HCT116 (cell line): ENCODE data around the gene UQCC2. TPM values are rescaled to one million over a fixed set of nuclear protein-coding genes. Genes with fewer than 3 reads are reported as not detected.
A peak's percentile ranks its signal among the peaks of the same experiment; 100 is the strongest.

ENCODE experiments used
- ATAC-seq: fragments of 200-7000 bp; cut with Tn5 transposase; 2 replicates; pipeline ENCODE4 v1.9.1; 2020; ENCODE audit warnings: mild to moderate bottlenecking, moderate library complexity
- BruUV-seq: library from RNA; stranded (reverse); fragments of 400-500 nt; replicated peaks from 2 replicates; lab custom pipeline; 2021; lab: Mats Ljungman, UMichigan
- CTCF ChIA-PET: fragments of 300-600 bp; sonication (Branson Sonifier 250); formaldehyde crosslinking; loops from one replicate; lab custom pipeline; 2021; ENCODE audit warnings: antibody characterized with exemption; lab: Charles Lee
- POLR2A ChIA-PET: fragments of 300-600, 350-600 bp; sonication (Branson Sonifier 250); formaldehyde crosslinking; loops from one replicate; lab custom pipeline; 2021; ENCODE audit warnings: antibody characterized with exemption; lab: Charles Lee
- RAD21 ChIA-PET, 2 experiments: fragments of 300-600 bp; sonication (Branson Sonifier 250); formaldehyde crosslinking; loops; one replicate each; lab custom pipeline; 2023; ENCODE audit warnings: low total read pairs in 2 of 2; ENCODE audit not compliant: uncharacterized antibody in 2 of 2, unreplicated experiment in 2 of 2, low non-redundant PET in 1 of 2; lab: Charles Lee
- DNase-seq: peaks from one replicate; pipeline ENCODE4 v3.0.0-alpha.2; 2010; ENCODE audit warnings: low read depth, low spot score
- H2AFZ ChIP-seq: fragments of 200-600 bp; shearing (Covaris generic), sonication (generic); 2 replicates; pipeline ENCODE4 v1.6.1; 2017; ENCODE audit warnings: low read depth, mixed run types, mixed read lengths, antibody characterized with exemption, low read length; ENCODE audit not compliant: poor library complexity, severe bottlenecking
- H3K27ac ChIP-seq: 2 replicates; pipeline ENCODE4 v1.5.1; 2012; ENCODE audit warnings: low read depth, low read length
- H3K27me3 ChIP-seq: fragments of 200-600 bp; sonication (generic); 2 replicates; pipeline ENCODE4 v1.6.1; 2016; ENCODE audit warnings: mixed run types, low read length, mixed read lengths; ENCODE audit not compliant: insufficient read depth
- H3K36me3 ChIP-seq, 2 experiments: fragments of 200-500 bp in 1 of 2; fragments of 200-600 bp in 1 of 2; sonication (Bioruptor generic) in 1 of 2; sonication (generic) in 1 of 2; 2 replicates each; pipeline versions ENCODE4 v1.5.1 to v1.6.1; 2014 to 2016; ENCODE audit warnings: low read length in 2 of 2, inconsistent platforms in 1 of 2, mixed read lengths in 1 of 2, mixed run types in 1 of 2; ENCODE audit not compliant: insufficient read depth in 2 of 2, control insufficient read depth in 1 of 2
- H3K4me1 ChIP-seq, 2 experiments: fragments of 200-600 bp in 1 of 2; sonication (generic) in 1 of 2; 2 replicates each; pipeline versions ENCODE4 v1.5.1 to v1.6.1; 2012 to 2017; ENCODE audit warnings: low read length in 2 of 2, inconsistent platforms in 1 of 2, mild to moderate bottlenecking in 1 of 2, mixed read lengths in 1 of 2, mixed run types in 1 of 2, moderate library complexity in 1 of 2; ENCODE audit not compliant: insufficient read depth in 2 of 2, control insufficient read depth in 1 of 2
- H3K4me2 ChIP-seq: fragments of 200-600 bp; sonication (generic); 2 replicates; pipeline ENCODE4 v1.6.1; 2017; ENCODE audit warnings: mixed run types, low read length, mixed read lengths
- H3K4me3 ChIP-seq, 2 experiments: fragments of 200-600 bp in 1 of 2; sonication (generic) in 1 of 2; replicated peaks in 1 of 2; 2 replicates each; pipeline ENCODE4 v1.5.1; 2011 to 2016; ENCODE audit warnings: low read length in 2 of 2, control low read depth in 1 of 2, low read depth in 1 of 2, mild to moderate bottlenecking in 1 of 2, mixed read lengths in 1 of 2, mixed run types in 1 of 2
- H3K79me2 ChIP-seq: fragments of 200-600 bp; sonication (generic); 2 replicates; pipeline ENCODE4 v1.6.1; 2017; ENCODE audit warnings: mild to moderate bottlenecking, mixed run types, low read length, moderate library complexity, mixed read lengths; ENCODE audit not compliant: insufficient read depth
- H3K9ac ChIP-seq: fragments of 200-600 bp; sonication (generic); 2 replicates; pipeline ENCODE4 v1.6.1; 2016; ENCODE audit warnings: low read length, mixed read lengths
- H3K9me2 ChIP-seq: fragments of 200-600 bp; sonication (generic), shearing (Covaris generic); 2 replicates; pipeline ENCODE4 v1.6.1; 2017; ENCODE audit warnings: mixed run types, mild to moderate bottlenecking, moderate library complexity; ENCODE audit not compliant: insufficient read depth
- H3K9me3 ChIP-seq, 2 experiments: fragments of 200-500 bp in 1 of 2; fragments of 200-600 bp in 1 of 2; sonication (Bioruptor generic) in 1 of 2; sonication (generic) in 1 of 2; 2 replicates each; pipeline ENCODE4 v1.6.1; 2014 to 2017; ENCODE audit warnings: low read length in 2 of 2, mixed read lengths in 2 of 2, inconsistent platforms in 1 of 2, low read depth in 1 of 2, mild to moderate bottlenecking in 1 of 2, mixed run types in 1 of 2, moderate library complexity in 1 of 2; ENCODE audit not compliant: control insufficient read depth in 1 of 2, insufficient read depth in 1 of 2
- H4K20me1 ChIP-seq: fragments of 200-600 bp; sonication (generic), shearing (Covaris generic); 2 replicates; pipeline ENCODE4 v1.6.1; 2017; ENCODE audit warnings: mixed run types, mild to moderate bottlenecking, moderate library complexity; ENCODE audit not compliant: insufficient read depth
- ATF3 ChIP-seq: IDR thresholded peaks from 2 replicates; pipeline ENCODE4 v1.6.1; 2012
- CBX3 ChIP-seq: IDR thresholded peaks from 2 replicates; pipeline ENCODE4 v1.6.1; 2012; ENCODE audit warnings: low read depth
- CEBPB ChIP-seq: IDR thresholded peaks from 2 replicates; pipeline ENCODE4 v1.6.1; 2012; ENCODE audit warnings: low read depth
- CTCF ChIP-seq, 3 experiments: fragments of 200-600 bp in 1 of 3; sonication (generic) in 1 of 3; IDR thresholded peaks in 2 of 3; conservative IDR thresholded peaks in 1 of 3; 2 replicates each; pipeline ENCODE4 v1.5.1; 2012 to 2017; ENCODE audit warnings: low read depth in 2 of 3, low read length in 2 of 3, antibody characterized with exemption in 1 of 3, borderline replicate concordance in 1 of 3, control low read depth in 1 of 3, mild to moderate bottlenecking in 1 of 3, mixed read lengths in 1 of 3, mixed run types in 1 of 3, moderate library complexity in 1 of 3; ENCODE audit not compliant: insufficient read depth in 1 of 3
- EGR1 ChIP-seq: IDR thresholded peaks from 2 replicates; pipeline ENCODE4 v1.6.1; 2012; ENCODE audit warnings: low read depth
- ELF1 ChIP-seq: IDR thresholded peaks from 2 replicates; pipeline ENCODE4 v1.6.1; 2012; ENCODE audit warnings: low read depth, borderline replicate concordance
- EZH2phosphoT487 ChIP-seq: fragments of 200-600 bp; IDR thresholded peaks from 2 replicates; pipeline ENCODE4 v1.6.1; 2018; ENCODE audit warnings: antibody characterized with exemption, borderline replicate concordance
- MAX ChIP-seq: IDR thresholded peaks from 2 replicates; pipeline ENCODE4 v1.6.1; 2012
- POLR2AphosphoS5 ChIP-seq: IDR thresholded peaks from 2 replicates; pipeline ENCODE4 v1.6.1; 2011; ENCODE audit warnings: mild to moderate bottlenecking, low read depth, low read length, moderate library complexity
- REST ChIP-seq: IDR thresholded peaks from 2 replicates; pipeline ENCODE4 v1.6.1; 2012; ENCODE audit warnings: low read depth
- SP1 ChIP-seq: IDR thresholded peaks from 2 replicates; pipeline ENCODE4 v1.6.1; 2012; ENCODE audit warnings: low read depth
- ZNF274 ChIP-seq: fragments of 200-500 bp; sonication (Bioruptor generic); IDR thresholded peaks from 2 replicates; pipeline ENCODE4 v1.6.1; 2014; ENCODE audit warnings: mild to moderate bottlenecking, low read depth, low read length, inconsistent platforms
- intact Hi-C: fragments of 100-400 bp; cut with micrococcal nuclease; formaldehyde crosslinking; loops from 2 replicates; pipeline ENCODE4 v1.10.0; 2022
- total RNA-seq: library from RNA; stranded (reverse); gene quantifications from one replicate; pipeline ENCODE4 v1.2.1, GENCODE V29; 2021; ENCODE audit not compliant: unreplicated experiment

UQCC2 gene
- total RNA-seq, 1 experiment from 2014 or later = 95.1 TPM

GRCh38 chr6:33692760-33693158 lies 18.7 kb downstream of the UQCC2 start:
- no peak overlapping the region for H3K27ac ChIP-seq
- ChIA-PET POLR2A (no interaction called here), RAD21 (no interaction called here), CTCF (no interaction called here)
- H3K9me2 ChIP-seq = no peaks in the 10 kb centered on the region
- no peak for ATAC-seq
- no peak for DNase-seq
- H3K9ac ChIP-seq = no peak overlapping the region
- H3K79me2 ChIP-seq = peaks cover 3% of the 10 kb centered on the region; the same call in 1 of the 2 replicates
- no peak for TF ChIP-seq CEBPB
- no peak for TF ChIP-seq SP1
- no peak for TF ChIP-seq CBX3
- TF ChIP-seq ATF3 = no peak
- no peak for TF ChIP-seq ELF1
- no peak for TF ChIP-seq EGR1
- TF ChIP-seq EZH2phosphoT487 = no peak
- TF ChIP-seq POLR2AphosphoS5 = 0 out of 2 replicates have a peak, but pooled peaks have one; percentile 3
- BruUV-seq = no TSS peak
- no peak overlapping the region for H3K4me2 ChIP-seq
- peaks cover 4 to 5% of the 10 kb centered on the region in 2 experiments; a peak in 2 of 4 replicates for H3K4me1 ChIP-seq
- no peak overlapping the region for H2AFZ ChIP-seq
- H3K27me3 ChIP-seq = no peaks in the 10 kb centered on the region
- H4K20me1 ChIP-seq = no peaks in the 10 kb centered on the region
- H3K9me3 ChIP-seq = no peaks in the 10 kb centered on the region
- H3K4me3 ChIP-seq = no peak overlapping the region
- H3K36me3 ChIP-seq = peaks cover 28 to 70% of the 10 kb centered on the region in 2 experiments; a peak in 3 of 4 replicates
- intact Hi-C loops = no loop called here

- Histone ChIP-seq H3K9me2 (no peaks in the 10 kb centered on the region), H3K4me3 (no peak overlapping the region), H3K9me3 (no peaks in the 10 kb centered on the region), H2AFZ (no peak overlapping the region), H3K27me3 (no peaks in the 10 kb centered on the region), H4K20me1 (no peaks in the 10 kb centered on the region), H3K4me1 (peaks cover 3 to 5% of the 10 kb centered on the region in 2 experiments; a peak in 2 of 4 replicates), H3K36me3 (peaks cover 25 to 70% of the 10 kb centered on the region in 2 experiments), H3K79me2 (peaks cover 3% of the 10 kb centered on the region; the same call in 1 of the 2 replicates), H3K27ac (no peak overlapping the region), H3K9ac (no peak overlapping the region), H3K4me2 (no peak overlapping the region)
- ChIA-PET RAD21 (no interaction called here), CTCF (interaction anchor here (1.1 kb wide), 1 partner anchor 8 kb away, joined by 3 read pairs; no protein-coding TSS in a partner anchor), POLR2A (no interaction called here)
- intact Hi-C loops = no loop called here
- ATAC-seq (no peak), DNase-seq (no peak)
- no TSS peak for BruUV-seq
- no peak for TF ChIP-seq ELF1
- no peak for TF ChIP-seq MAX
- no peak for TF ChIP-seq ZNF274
- TF ChIP-seq CTCF (IDR thresholded peaks at IDR 0.05 in 2 of 3, conservative IDR thresholded peaks at IDR 0.05 in 1 of 3; ENCODE audit: borderline replicate concordance in 1 of 3, insufficient read depth in 1 of 3, low read depth in 2 of 3, low read length in 2 of 3) = no peak
- TF ChIP-seq REST = no peak
These were observed 19.3 kb downstream of the UQCC2 start for GRCh38 chr6:33692078-33692759.
